Activated T-helper 17 cell treated with anti-CD3 and anti-CD28 coated beads, Interleukin-2, amount 50 U/mL, for 72 hours (primary cell): ENCODE data around the gene DLL4. TPM values are rescaled to one million over a fixed set of nuclear protein-coding genes. Genes with fewer than 3 reads are reported as not detected.

ENCODE experiments used
- ATAC-seq: fragments of 150-1000 bp; cut with Tn5 transposase; replicated peaks from 2 replicates; pipeline ENCODE4 v1.10.0; 2021; ENCODE audit warnings: mild to moderate bottlenecking, moderate library complexity
- H3K27ac Mint-ChIP-seq: one replicate; pipeline ENCODE4 v1.8.0; 2022; ENCODE audit warnings: mixed read lengths
- H3K27me3 Mint-ChIP-seq: one replicate; pipeline ENCODE4 v1.8.0; 2022; ENCODE audit warnings: mixed read lengths
- H3K36me3 Mint-ChIP-seq: one replicate; pipeline ENCODE4 v1.8.0; 2022; ENCODE audit warnings: low read depth, mild to moderate bottlenecking, mixed read lengths
- H3K4me1 Mint-ChIP-seq: one replicate; pipeline ENCODE4 v1.8.0; 2022; ENCODE audit warnings: mixed read lengths
- H3K4me3 Mint-ChIP-seq: one replicate; pipeline ENCODE4 v1.8.0; 2022; ENCODE audit warnings: mild to moderate bottlenecking, mixed read lengths
- H3K9me3 Mint-ChIP-seq: one replicate; pipeline ENCODE4 v1.8.0; 2022; ENCODE audit warnings: mixed read lengths
- total RNA-seq, 2 donors: library from RNA; stranded (reverse); gene quantifications; one replicate each; pipeline ENCODE4 v1.2.3, GENCODE V29; 2022

Gene DLL4
- total RNA-seq, 2 donors from 2014 or later, result not detected

DNA sequence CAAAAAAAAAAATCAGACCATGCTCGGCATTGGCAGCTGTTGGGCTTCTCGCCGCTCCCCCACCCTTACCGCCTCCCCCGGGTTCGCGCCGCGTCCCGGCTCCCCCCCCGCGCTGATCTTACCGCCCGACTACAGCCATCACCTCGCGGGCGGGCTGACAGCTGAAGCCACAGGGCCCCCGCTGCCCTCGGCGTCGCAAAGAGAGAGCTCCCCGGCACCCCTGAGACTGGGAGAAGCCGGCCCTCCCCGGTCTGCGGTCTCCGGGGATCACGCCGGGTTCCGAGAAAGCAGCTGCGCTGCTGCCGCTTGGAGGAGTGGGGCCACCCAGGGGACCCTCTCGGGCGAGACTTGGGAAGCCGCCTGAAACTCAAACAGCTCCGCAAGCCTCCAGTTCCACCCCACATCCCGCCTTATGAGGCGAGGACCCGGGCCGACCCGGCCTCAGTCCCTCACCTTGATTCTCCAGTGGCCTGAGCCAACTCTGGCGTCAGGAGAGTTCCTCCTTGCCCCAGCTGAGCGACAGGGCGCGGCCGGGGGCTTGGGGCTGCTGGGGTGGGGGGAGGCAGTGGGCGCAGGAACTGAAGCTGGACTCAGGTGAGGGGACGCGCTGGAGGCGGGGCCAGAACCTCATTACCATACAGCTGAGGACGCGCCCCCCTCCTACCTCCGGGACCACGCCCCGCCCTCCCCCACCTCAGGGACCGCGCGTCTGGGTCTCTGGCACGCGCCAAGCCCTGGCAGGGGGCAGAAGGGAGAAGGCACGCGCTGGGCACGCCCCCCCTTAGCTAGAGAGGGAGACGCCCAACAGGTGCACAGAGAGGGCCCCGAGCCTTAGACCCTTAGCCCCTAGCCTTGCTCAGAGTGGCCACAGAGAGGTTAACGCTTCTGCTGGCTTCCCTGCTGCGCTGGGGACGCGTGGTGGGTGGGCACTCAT lies 1.0 kb upstream of the DLL4 start:
- Mint-ChIP-seq H3K4me3 (peak overlapping the region; percentile 75), H3K27me3 (peaks cover 38% of the 10 kb centered on the region), H3K4me1 (peaks cover 7% of the 10 kb centered on the region), H3K9me3 (no peaks in the 10 kb centered on the region), H3K27ac (no peak overlapping the region), H3K36me3 (no peaks in the 10 kb centered on the region)
- ATAC-seq, result no peak

- H3K36me3 Mint-ChIP-seq, result no peaks in the 10 kb centered on the region
- peak overlapping the region; percentile 75 for H3K4me3 Mint-ChIP-seq
- H3K27ac Mint-ChIP-seq, result no peak overlapping the region
- H3K9me3 Mint-ChIP-seq, result no peaks in the 10 kb centered on the region
- peak; percentile 5 for ATAC-seq
- H3K4me1 Mint-ChIP-seq, result peaks cover 7% of the 10 kb centered on the region
- peaks cover 43% of the 10 kb centered on the region for H3K27me3 Mint-ChIP-seq
These were observed 705 bp downstream of the DLL4 start for GRCh38 chr15:40929660-40930429.

- peak; percentile 45 for ATAC-seq
- no peaks in the 10 kb centered on the region for H3K9me3 Mint-ChIP-seq
- H3K27me3 Mint-ChIP-seq, result peaks cover 37% of the 10 kb centered on the region
- peaks cover 7% of the 10 kb centered on the region for H3K4me1 Mint-ChIP-seq
- H3K4me3 Mint-ChIP-seq, result peak overlapping the region; percentile 75
- H3K36me3 Mint-ChIP-seq, result no peaks in the 10 kb centered on the region
- H3K27ac Mint-ChIP-seq, result no peak overlapping the region
These were observed 1.5 kb downstream of the DLL4 start for GRCh38 chr15:40930430-40931299.

- H3K27me3 Mint-ChIP-seq, result peaks cover 33% of the 10 kb centered on the region
- ATAC-seq, result no peak
- no peaks in the 10 kb centered on the region for H3K36me3 Mint-ChIP-seq
- peak overlapping the region; percentile 75 for H3K4me3 Mint-ChIP-seq
- no peaks in the 10 kb centered on the region for H3K9me3 Mint-ChIP-seq
- peaks cover 7% of the 10 kb centered on the region for H3K4me1 Mint-ChIP-seq
- H3K27ac Mint-ChIP-seq, result no peak overlapping the region
These were observed 2.4 kb downstream of the DLL4 start for GRCh38 chr15:40931300-40932142.

- ATAC-seq, result no peak
- H3K4me3 Mint-ChIP-seq, result no peak overlapping the region
- peaks cover 7% of the 10 kb centered on the region for H3K4me1 Mint-ChIP-seq
- H3K27ac Mint-ChIP-seq, result no peak overlapping the region
- H3K36me3 Mint-ChIP-seq, result no peaks in the 10 kb centered on the region
- no peaks in the 10 kb centered on the region for H3K9me3 Mint-ChIP-seq
- H3K27me3 Mint-ChIP-seq, result peaks cover 28% of the 10 kb centered on the region
These were observed 3.0 kb downstream of the DLL4 start for GRCh38 chr15:40932156-40932555.

DNA sequence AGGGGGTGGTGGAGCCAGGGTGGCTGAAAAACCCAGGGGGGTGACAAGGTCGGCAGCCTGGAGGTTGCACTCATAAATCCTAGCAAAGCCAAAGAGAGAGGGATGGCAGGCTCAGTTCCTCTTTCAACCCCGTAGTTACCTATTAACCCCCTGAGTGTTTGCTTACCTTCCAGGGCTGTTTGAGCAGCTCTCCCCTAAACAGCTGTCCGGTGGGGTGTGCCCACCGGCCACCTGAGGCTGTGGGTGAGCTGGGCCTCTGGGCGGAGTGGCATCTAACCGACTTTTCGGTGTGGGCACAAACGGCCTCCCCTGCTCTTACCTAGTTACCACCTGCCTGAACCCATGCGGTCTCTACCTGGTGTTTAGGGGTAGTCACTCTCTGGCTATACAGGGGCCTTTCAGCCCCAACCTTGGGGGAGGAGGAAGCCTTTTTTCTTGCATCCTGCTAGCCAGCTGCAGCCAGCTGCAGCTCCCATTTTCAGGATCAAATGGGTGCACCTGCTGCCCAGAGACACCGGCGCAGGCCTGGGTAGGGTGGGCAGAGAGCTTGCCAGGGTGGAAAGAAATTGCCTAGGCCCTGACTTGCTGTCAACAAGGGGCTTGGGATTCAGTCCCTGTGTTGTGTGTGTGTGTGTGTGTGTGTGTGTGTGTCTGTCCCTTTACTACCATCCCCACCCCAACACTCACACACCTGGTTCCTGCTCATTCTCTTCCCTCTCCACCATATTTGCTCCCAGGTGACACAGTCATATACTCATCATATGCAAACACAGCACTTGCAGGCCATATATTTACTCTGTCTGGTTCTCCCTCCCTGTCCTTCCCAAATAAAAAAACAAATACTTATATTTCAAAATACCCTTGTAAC lies 3.7 kb downstream of the DLL4 start:
- no peak for ATAC-seq
- Mint-ChIP-seq H3K4me1 (peaks cover 7% of the 10 kb centered on the region), H3K27me3 (peaks cover 26% of the 10 kb centered on the region), H3K9me3 (no peaks in the 10 kb centered on the region), H3K4me3 (no peak overlapping the region), H3K36me3 (no peaks in the 10 kb centered on the region), H3K27ac (no peak overlapping the region)

GRCh38 chr15:40933517-40933902 lies 4.4 kb downstream of the DLL4 start:
- no peaks in the 10 kb centered on the region for H3K9me3 Mint-ChIP-seq
- peaks cover 7% of the 10 kb centered on the region for H3K4me1 Mint-ChIP-seq
- no peak for ATAC-seq
- H3K36me3 Mint-ChIP-seq, result no peaks in the 10 kb centered on the region
- no peak overlapping the region for H3K27ac Mint-ChIP-seq
- no peak overlapping the region for H3K4me3 Mint-ChIP-seq
- H3K27me3 Mint-ChIP-seq, result peaks cover 26% of the 10 kb centered on the region

DNA sequence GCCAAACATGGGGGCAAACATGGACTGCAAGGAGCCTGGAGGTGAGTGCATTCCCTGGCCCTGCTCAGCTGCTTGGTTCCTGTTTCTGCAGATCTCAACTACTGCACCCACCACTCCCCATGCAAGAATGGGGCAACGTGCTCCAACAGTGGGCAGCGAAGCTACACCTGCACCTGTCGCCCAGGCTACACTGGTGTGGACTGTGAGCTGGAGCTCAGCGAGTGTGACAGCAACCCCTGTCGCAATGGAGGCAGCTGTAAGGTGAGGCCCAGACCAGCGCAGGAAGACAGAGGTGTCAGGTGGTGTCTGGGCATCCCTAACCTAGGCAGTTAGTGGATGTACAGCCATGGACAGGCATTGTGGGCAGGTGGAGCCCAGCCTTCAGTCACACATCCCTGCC lies 5.3 kb downstream of the DLL4 start:
- ATAC-seq, result no peak
- Mint-ChIP-seq H3K36me3 (no peaks in the 10 kb centered on the region), H3K27ac (no peak overlapping the region)

DNA sequence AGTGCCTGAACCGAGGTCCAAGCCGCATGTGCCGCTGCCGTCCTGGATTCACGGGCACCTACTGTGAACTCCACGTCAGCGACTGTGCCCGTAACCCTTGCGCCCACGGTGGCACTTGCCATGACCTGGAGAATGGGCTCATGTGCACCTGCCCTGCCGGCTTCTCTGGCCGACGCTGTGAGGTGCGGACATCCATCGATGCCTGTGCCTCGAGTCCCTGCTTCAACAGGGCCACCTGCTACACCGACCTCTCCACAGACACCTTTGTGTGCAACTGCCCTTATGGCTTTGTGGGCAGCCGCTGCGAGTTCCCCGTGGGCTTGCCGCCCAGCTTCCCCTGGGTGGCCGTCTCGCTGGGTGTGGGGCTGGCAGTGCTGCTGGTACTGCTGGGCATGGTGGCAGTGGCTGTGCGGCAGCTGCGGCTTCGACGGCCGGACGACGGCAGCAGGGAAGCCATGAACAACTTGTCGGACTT lies 7.1 kb downstream of the DLL4 start:
- ATAC-seq, result no peak
- Mint-ChIP-seq H3K36me3 (no peaks in the 10 kb centered on the region), H3K4me3 (no peak overlapping the region), H3K9me3 (no peaks in the 10 kb centered on the region), H3K27me3 (peaks cover 7% of the 10 kb centered on the region), H3K27ac (no peak overlapping the region), H3K4me1 (peaks cover 4% of the 10 kb centered on the region)

More for the DNA sequence above, 5.3 kb downstream of the DLL4 start:
- peaks cover 22% of the 10 kb centered on the region for H3K27me3 Mint-ChIP-seq
- peaks cover 7% of the 10 kb centered on the region for H3K4me1 Mint-ChIP-seq
- H3K9me3 Mint-ChIP-seq, result no peaks in the 10 kb centered on the region
- H3K4me3 Mint-ChIP-seq, result no peak overlapping the region

DNA sequence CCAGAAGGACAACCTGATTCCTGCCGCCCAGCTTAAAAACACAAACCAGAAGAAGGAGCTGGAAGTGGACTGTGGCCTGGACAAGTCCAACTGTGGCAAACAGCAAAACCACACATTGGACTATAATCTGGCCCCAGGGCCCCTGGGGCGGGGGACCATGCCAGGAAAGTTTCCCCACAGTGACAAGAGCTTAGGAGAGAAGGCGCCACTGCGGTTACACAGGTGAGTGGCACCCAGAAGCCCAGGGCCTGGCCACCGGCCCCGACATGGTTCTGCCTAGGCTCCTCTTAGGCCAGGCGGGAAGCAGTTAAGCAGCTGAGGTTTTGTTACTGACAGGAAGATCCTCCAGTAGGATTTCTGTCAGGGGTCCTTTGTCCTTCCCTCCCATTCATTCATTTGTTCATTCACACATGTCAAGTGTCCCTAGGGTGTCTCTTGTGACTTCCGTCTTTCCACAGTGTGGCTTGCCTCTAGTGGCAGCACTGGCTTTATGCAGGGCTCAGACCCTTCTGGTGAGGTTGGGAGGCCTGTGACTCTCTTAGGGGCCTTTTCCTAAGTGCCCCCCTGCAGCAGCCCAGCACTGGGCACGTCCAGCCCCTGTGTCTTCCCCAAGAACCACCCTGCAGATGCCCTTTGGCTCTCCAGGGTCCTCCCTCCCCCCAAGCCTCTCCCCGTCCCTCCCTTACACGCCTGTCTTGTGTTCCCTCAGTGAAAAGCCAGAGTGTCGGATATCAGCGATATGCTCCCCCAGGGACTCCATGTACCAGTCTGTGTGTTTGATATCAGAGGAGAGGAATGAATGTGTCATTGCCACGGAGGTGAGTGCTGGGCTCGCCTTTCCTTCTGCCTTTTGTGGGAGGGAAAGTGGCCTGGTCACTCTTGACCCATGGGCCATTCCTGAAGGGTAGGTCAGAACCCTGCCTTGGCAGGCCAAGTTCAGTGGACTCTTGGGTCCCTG lies 7.8 kb downstream of the DLL4 start:
- H3K9me3 Mint-ChIP-seq, result no peaks in the 10 kb centered on the region
- no peaks in the 10 kb centered on the region for H3K36me3 Mint-ChIP-seq
- no peak for ATAC-seq
- H3K4me3 Mint-ChIP-seq, result no peak overlapping the region
- peaks cover 4% of the 10 kb centered on the region for H3K4me1 Mint-ChIP-seq
- H3K27me3 Mint-ChIP-seq, result peaks cover 6% of the 10 kb centered on the region
- H3K27ac Mint-ChIP-seq, result no peak overlapping the region

DNA sequence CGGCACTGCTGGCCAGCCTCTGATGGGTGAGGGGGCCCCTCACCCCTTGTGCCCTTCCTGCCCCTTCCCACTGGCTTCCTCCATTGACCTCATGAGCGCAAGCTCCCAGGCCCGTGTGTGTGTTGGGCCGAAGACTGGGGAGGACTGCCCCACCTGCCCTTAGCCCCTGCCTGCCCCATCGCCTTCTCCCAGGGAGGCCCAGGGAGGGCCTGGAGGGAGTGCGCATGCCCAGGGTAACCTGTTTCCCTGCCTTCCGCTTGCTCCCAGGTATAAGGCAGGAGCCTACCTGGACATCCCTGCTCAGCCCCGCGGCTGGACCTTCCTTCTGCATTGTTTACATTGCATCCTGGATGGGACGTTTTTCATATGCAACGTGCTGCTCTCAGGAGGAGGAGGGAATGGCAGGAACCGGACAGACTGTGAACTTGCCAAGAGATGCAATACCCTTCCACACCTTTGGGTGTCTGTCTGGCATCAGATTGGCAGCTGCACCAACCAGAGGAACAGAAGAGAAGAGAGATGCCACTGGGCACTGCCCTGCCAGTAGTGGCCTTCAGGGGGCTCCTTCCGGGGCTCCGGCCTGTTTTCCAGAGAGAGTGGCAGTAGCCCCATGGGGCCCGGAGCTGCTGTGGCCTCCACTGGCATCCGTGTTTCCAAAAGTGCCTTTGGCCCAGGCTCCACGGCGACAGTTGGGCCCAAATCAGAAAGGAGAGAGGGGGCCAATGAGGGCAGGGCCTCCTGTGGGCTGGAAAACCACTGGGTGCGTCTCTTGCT lies 8.8 kb downstream of the DLL4 start:
- Mint-ChIP-seq H3K4me1 (peaks cover 11% of the 10 kb centered on the region), H3K36me3 (no peaks in the 10 kb centered on the region), H3K9me3 (no peaks in the 10 kb centered on the region), H3K27me3 (peaks cover 6% of the 10 kb centered on the region), H3K4me3 (no peak overlapping the region), H3K27ac (no peak overlapping the region)
- no peak for ATAC-seq
